HG03439 (cell line): ENCODE results near the gene ZNF438.
"Not testable (repeated sequence)": the region's sequence is repeated elsewhere in the genome, so short reads cannot be mapped to it uniquely, and the experiment has no call there.

Experiments
- ATAC-seq: cut with Tn5 transposase; IDR thresholded peaks from one replicate; pipeline ENCODE4 v1.9.1; 2021; ENCODE audit warnings: mild to moderate bottlenecking, moderate library complexity; ENCODE audit not compliant: unreplicated experiment

Gene ZNF438

GRCh38 chr10:30988831-30989435 is 42.7 kb downstream of the ZNF438 start:
- ATAC-seq = no peak

GRCh38 chr10:30987463-30987862 is 44.2 kb downstream of the ZNF438 start:
- ATAC-seq = no peak

DNA sequence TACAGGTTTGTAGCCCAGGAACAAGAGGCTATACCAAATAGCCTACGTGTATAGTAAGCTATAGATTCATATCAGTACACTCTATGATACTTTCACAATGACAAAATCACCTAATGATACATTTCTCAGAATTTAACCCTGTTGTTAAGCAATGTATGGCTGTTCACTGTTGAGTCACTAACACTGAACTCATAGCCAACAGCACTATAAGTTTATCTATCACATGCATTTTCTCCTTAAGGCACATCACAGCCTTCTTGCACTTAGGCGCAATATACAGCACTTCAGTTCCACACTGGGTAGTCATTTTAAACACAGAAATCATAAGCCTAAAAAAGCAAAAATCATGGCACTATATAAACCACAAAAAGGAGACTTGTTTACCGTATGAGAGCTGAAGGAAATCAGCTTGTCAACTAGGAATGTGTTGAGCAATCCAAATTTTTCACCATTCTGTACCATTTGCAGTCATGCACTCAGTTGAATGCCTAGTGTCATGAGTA is 45.6 kb downstream of the ZNF438 start:
- no peak for ATAC-seq

DNA sequence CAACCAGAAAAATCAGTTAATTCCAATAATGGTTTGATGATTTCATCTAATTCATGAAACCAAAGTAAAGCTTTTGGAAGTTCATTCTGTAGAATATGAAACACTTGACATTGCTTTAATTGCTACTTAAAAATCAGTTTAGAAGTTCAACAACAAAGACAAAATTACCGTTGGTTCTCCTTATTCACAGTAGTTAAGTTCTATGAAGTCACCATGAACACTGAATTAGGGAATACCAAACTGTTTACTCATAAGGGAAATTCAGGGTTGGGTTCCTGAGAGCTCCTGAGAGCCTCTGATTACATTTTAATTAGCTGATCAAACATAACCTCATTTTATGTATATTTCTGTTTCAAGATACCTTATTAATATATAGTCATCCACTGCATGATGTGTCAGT is 46.2 kb downstream of the ZNF438 start:
- no peak for ATAC-seq

GRCh38 chr10:30984563-30985328 is 46.9 kb downstream of the ZNF438 start:
- ATAC-seq = no peak

DNA sequence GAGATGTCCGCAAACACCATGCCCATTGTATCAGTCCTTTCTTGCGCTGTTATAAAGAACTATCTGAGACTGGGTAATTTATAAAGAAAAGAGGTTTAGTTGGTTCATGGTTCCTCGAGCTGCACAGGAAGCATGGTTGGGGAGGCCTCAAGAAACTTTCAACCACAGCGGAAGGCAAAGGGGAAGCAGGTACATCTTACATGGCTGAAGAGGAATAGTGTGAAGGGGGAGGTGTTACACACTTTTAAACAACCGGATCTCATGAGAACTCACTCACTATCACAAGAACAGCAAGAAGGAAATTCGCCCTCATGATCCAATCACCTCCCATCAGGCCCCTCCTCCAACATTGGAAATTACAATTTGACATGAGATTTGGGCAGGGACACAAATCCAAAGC is 48.5 kb downstream of the ZNF438 start:
- not testable (repeated sequence) for ATAC-seq

DNA sequence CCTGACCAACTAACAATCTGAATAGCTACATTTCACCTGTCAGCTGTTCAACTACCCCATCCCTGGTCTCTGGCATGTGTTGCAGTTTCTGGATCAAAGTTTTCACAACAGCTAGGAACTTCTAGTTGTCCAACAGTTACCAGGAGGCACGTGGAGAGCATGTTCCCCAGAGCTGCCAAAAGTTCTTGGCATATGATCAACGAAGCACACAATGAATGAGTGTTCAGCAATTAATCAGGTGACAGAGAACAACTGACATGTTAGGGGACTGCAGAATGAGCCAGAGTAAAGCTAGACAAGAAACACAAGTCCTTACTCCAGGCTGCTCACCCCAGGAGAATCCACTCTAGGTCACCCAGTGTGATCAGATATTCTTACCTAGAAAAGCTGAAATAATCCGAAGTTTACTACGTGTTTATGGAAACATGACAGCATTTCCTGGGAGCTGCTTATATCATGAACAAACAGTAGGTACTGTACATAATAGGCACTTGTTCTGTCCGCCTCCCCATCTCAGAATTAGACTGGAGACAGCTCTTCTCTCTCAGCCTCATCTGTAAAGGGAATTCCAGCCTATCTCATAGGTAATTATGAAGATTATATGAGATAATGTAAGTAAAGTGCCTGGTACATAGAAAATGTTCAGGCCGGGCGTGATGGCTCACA is 50.6 kb downstream of the ZNF438 start:
- ATAC-seq = no peak

- ATAC-seq = no peak
Measured at GRCh38 chr10:30979956-30980355, 51.7 kb downstream of the ZNF438 start.

- no peak for ATAC-seq
Measured at GRCh38 chr10:30978843-30979242, 52.8 kb downstream of the ZNF438 start.

DNA sequence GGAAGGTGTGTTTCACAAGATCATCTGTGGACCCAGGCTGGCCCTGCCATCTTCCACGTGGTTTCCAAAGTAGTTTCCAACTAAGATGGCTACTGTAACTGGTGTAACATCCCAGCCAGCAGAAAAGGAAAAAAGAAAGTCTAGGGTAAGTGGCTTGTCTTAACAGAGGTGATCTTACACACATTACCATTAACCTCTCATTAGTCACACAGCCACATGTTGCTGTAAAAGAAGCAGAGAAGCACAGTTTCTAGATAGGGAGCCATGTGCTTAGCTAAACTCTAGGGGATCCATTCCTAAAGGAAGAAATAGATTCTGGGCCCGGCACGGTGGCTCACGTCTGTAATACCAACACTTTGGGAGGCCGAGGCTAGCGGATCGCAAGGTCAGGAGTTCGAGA is 54.3 kb downstream of the ZNF438 start:
- no peak for ATAC-seq

DNA sequence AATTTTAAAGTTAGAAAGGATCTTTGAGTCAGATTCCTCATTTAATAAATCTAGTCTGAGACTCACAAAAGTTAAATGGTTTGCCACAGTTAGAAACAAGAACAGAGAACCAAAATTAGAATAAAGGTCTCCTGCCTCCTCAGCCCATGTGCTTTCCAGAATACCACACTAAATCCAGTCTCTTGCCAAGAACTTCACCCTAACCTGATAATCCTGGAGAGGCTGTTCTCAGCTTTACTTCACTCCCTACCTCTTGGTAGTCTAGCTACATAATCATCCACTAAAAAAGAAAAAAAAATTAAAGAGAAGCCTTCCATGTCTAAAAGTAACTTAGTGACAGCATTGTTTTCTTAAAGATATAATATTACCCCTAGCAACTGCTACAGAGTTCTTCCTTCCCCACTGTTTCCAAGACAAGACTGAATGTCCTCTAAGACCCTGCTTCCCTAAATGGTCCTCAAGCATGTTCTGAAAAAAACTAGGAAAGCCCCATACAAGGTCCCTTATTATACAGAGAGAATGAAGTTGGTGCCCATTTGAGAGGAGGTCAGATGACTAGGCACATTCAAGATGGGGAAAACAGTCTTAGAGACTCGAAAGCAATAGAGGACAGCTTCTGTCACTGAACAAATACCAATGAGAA is 56.8 kb downstream of the ZNF438 start:
- ATAC-seq = no peak

DNA sequence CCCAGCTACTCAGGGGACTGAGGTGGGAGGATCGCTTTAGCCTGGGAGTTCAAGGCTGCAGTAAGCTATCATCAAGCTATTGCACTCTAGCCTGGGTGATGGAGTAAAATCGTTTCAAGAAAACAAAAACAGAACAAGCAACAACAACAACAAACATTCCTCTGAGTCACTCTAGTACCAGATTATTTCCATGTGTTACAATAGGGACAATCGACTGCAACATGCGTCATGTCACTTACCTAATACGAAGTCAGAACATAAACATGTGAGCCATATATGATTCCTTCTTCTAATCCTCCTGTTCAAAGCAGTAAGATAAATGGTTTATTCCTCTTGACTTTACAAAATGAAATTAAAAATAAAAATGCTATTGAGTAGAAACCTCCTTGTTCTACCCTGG is 57.3 kb downstream of the ZNF438 start:
- ATAC-seq = no peak

DNA sequence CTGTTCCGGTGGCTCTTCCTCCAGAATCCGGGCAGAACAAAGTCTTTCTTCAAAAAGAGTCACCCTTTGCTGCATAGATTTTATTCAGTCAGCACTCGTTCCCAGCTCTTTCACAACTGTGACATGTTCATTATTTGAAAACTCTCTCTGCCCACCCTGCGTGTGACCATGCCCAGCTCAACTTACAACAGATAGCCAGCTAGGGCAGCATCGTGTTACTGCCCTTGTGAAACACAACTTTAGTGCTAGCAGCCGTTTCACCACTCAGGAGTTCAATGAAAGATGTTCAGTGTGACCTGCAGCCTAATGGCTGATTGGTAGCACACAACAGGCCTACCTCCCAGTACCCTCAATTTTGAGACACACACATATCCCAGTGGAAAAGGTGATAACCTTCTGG is 57.9 kb downstream of the ZNF438 start:
- ATAC-seq = no peak

GRCh38 chr10:30970760-30971460 is 60.8 kb downstream of the ZNF438 start:
- no peak for ATAC-seq

- ATAC-seq = no peak
Measured at GRCh38 chr10:30968711-30969110, 63.0 kb downstream of the ZNF438 start.

DNA sequence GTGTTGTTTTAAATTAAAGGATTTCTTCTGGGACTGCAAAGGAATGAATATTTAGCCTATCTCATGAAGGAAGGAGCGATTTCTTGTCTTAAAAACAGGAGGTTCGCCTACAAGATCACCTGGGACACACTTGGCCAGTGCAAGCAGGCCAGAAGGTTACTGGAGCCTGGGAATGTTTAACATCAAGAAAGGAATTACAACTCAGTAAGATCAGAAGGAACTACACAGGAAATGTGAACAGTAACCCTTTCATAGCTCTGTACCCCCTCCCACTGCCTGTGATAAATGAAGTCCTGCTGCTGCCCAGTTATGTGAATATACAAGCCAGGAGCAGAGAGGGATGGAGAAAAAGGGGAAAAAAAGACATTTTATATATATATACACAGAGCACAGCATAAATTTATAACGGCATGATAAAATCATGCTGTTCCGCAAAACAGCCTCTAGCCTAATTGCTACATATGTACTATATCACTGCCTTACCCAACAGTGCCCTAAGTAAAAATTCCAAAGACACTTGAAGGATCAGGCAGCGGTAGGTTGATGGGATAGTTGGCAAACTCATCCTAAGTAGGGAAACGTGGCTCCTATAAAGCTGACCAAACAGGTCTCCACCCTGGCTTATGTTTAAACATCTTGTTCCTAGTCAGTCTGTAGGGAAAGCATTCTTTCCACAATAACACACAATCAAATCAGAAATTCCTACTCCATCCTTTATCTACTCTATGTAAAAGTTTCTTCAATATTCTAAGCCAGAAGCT is 63.8 kb downstream of the ZNF438 start:
- no peak for ATAC-seq

DNA sequence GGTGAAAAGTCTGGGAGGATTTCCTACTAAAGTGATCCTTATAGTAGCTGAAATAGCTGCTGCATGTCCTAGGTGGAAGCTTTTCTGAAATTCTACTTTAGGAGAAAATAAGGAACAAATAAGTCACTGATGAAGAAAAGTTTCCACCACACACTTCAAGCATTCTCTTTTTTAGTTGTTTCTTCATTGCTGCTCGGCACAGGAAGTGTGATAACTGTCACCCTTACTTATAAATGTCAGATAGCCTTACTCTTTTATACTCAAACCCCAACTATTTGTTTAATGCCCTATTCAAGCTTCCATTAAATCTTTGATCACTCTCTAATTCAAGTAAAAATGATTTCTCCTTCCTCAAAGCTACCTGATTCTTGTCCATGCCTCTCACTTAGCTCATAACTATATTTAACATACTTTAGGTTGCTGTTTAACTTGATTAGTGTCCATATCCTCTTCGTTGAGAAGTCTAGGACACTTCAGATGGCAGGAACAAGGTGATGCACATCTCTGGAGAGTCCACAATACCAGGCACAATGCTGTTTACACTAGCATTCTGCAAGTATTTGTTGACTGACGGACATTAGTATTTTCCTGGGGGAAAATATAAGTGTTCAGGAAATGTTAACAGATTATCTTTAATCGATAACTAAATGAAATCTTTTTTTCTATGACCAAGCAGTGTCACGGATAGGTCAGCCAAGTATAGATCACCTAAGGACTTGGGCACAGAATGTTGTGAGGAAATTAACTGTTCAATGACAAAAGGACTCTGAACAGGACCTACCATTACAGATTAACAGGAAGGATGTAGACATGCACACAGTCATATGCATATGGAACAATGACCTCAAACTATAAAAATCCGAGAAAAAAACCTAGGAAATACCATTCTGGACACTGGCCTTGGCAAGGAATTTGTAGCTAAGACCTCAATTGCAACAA is 67.4 kb downstream of the ZNF438 start:
- no peak for ATAC-seq

- no peak for ATAC-seq
Measured at GRCh38 chr10:30962522-30962921, 69.1 kb downstream of the ZNF438 start.

DNA sequence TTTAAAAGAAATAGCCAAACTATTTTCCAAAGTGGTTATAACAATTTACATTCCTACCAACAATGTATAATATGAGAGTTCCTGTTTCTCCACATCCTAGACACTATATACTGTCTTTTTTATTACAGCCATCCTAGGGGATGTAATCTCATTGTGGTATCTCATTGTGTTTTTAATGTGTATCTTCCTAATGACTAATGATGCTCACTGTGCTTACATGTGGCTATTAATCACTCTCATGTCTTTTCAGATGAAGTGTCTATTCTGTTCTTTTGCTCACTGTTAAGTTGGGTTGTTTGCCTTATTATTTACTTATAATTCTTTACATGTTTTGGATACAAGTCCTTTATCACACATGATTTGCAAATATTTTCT is 71.8 kb downstream of the ZNF438 start:
- ATAC-seq = peak; percentile 19
